ENCODE data around the gene DCANP1. TPM values are rescaled to one million over a fixed set of nuclear protein-coding genes. Genes with fewer than 3 reads are reported as not detected.

DCANP1 gene
- total RNA-seq, 1 donor from 2014 or later: not detected

DNA sequence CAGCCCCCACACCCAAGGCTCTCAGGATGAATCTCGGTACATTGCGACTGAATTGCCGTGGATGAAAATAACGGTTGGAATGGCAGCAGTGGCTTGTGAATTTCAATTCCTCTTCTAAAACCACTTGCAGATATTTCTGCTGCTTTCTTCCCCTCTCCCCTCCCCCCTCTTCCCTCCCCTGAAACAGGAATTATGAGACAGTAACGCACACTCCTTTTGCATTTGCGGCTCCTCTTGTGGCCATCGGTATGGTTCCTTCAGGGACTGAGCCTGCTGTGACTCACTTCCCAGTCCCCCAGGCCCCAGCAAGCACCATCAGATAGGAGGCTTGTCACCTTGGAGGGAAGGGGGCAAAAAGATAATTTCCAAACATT is 9.7 kb downstream of the DCANP1 start:
- FAIRE-seq (no peak), DNase-seq (ENCODE audit: low read depth) (no peak)
- Histone ChIP-seq H3K4me3 (ENCODE audit: low read depth, low read length) (no peak overlapping the region), H3K27me3 (ENCODE audit: control insufficient read depth, insufficient read depth, low read length) (peaks cover 6% of the 10 kb centered on the region), H3K36me3 (ENCODE audit: control insufficient read depth, insufficient read depth, low read length) (no peaks in the 10 kb centered on the region)
- TF ChIP-seq, protein P1, sequence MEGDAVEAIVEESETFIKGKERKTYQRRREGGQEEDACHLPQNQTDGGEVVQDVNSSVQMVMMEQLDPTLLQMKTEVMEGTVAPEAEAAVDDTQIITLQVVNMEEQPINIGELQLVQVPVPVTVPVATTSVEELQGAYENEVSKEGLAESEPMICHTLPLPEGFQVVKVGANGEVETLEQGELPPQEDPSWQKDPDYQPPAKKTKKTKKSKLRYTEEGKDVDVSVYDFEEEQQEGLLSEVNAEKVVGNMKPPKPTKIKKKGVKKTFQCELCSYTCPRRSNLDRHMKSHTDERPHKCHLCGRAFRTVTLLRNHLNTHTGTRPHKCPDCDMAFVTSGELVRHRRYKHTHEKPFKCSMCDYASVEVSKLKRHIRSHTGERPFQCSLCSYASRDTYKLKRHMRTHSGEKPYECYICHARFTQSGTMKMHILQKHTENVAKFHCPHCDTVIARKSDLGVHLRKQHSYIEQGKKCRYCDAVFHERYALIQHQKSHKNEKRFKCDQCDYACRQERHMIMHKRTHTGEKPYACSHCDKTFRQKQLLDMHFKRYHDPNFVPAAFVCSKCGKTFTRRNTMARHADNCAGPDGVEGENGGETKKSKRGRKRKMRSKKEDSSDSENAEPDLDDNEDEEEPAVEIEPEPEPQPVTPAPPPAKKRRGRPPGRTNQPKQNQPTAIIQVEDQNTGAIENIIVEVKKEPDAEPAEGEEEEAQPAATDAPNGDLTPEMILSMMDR (IDR thresholded peaks at IDR 0.05; ENCODE audit: insufficient read depth, low read length, severe bottlenecking): no peak

GRCh38 chr5:135436951-135437418 is 10.2 kb downstream of the DCANP1 start:
- DNase-seq (ENCODE audit: low read depth) (no peak), FAIRE-seq (no peak)
- H3K27me3 ChIP-seq (ENCODE audit: control insufficient read depth, insufficient read depth, low read length): peaks cover 7% of the 10 kb centered on the region
- no peak overlapping the region for H3K4me3 ChIP-seq (ENCODE audit: low read depth, low read length)
- H3K36me3 ChIP-seq (ENCODE audit: control insufficient read depth, insufficient read depth, low read length): no peaks in the 10 kb centered on the region
- TF ChIP-seq, protein P1 (IDR thresholded peaks at IDR 0.05; ENCODE audit: insufficient read depth, low read length, severe bottlenecking): no peak

GRCh38 chr5:135435467-135436330 is 11.4 kb downstream of the DCANP1 start:
- TF ChIP-seq, protein P1 (IDR thresholded peaks at IDR 0.05; ENCODE audit: insufficient read depth, low read length, severe bottlenecking): no peak
- Histone ChIP-seq H3K27me3 (ENCODE audit: control insufficient read depth, insufficient read depth, low read length) (peaks cover 7% of the 10 kb centered on the region), H3K36me3 (ENCODE audit: control insufficient read depth, insufficient read depth, low read length) (no peaks in the 10 kb centered on the region), H3K4me3 (ENCODE audit: low read depth, low read length) (no peak overlapping the region)
- DNase-seq (ENCODE audit: low read depth): no peak
- no peak for FAIRE-seq

GRCh38 chr5:135434591-135435466 is 12.3 kb downstream of the DCANP1 start:
- FAIRE-seq (no peak), DNase-seq (ENCODE audit: low read depth) (no peak)
- TF ChIP-seq, protein P1 (IDR thresholded peaks at IDR 0.05; ENCODE audit: insufficient read depth, low read length, severe bottlenecking): no peak
- no peaks in the 10 kb centered on the region for H3K36me3 ChIP-seq (ENCODE audit: control insufficient read depth, insufficient read depth, low read length)
- H3K27me3 ChIP-seq (ENCODE audit: control insufficient read depth, insufficient read depth, low read length): peaks cover 7% of the 10 kb centered on the region
- H3K4me3 ChIP-seq (ENCODE audit: low read depth, low read length): no peak overlapping the region

GRCh38 chr5:135433681-135434426 is 13.3 kb downstream of the DCANP1 start:
- Histone ChIP-seq H3K4me3 (ENCODE audit: low read depth, low read length) (no peak overlapping the region), H3K36me3 (ENCODE audit: control insufficient read depth, insufficient read depth, low read length) (no peaks in the 10 kb centered on the region), H3K27me3 (ENCODE audit: control insufficient read depth, insufficient read depth, low read length) (peaks cover 7% of the 10 kb centered on the region)
- TF ChIP-seq, protein P1 (IDR thresholded peaks at IDR 0.05; ENCODE audit: insufficient read depth, low read length, severe bottlenecking): no peak
- DNase-seq (ENCODE audit: low read depth): no peak
- no peak for FAIRE-seq

Data from bronchial epithelial cell (primary cell).